Upper lobe of left lung (tissue), 6 donors: ENCODE data around the gene CHRNB1. TPM values are rescaled to one million over a fixed set of nuclear protein-coding genes. Genes with fewer than 3 reads are reported as not detected.
"Not testable (repeated sequence)": the region's sequence is repeated elsewhere in the genome, so short reads cannot be mapped to it uniquely, and the experiment has no call there.

ENCODE experiments used
- ATAC-seq, 2 donors: fragments of 200-7000 bp; cut with Tn5 transposase; one replicate each; pipeline ENCODE4 v1.9.1; 2022; ENCODE audit warnings: mild to moderate bottlenecking in 2 of 2, moderate library complexity in 2 of 2; ENCODE audit not compliant: low FRiP score in 2 of 2
- DNase-seq, 2 donors: peaks; one replicate each; pipeline ENCODE4 v3.0.0-alpha.2; 2019 to 2020
- H3K27ac ChIP-seq, 4 donors: fragments of 200-600 bp; sonication (generic); one replicate each; pipeline ENCODE4 v1.5.1; 2016 to 2019
- H3K27me3 ChIP-seq, 4 donors: fragments of 200-600 bp; sonication (generic); one replicate each; pipeline ENCODE4 v1.5.1; 2017 to 2019
- H3K36me3 ChIP-seq, 4 donors: fragments of 200-600 bp; sonication (generic); one replicate each; pipeline ENCODE4 v1.5.1; 2016 to 2019
- H3K4me1 ChIP-seq, 4 donors: fragments of 200-600 bp; sonication (generic); one replicate each; pipeline ENCODE4 v1.5.1; 2018 to 2019
- H3K4me3 ChIP-seq, 4 donors: fragments of 200-600 bp; sonication (generic); one replicate each; pipeline ENCODE4 v1.5.1; 2017 to 2019; ENCODE audit warnings: mild to moderate bottlenecking in 2 of 4, moderate library complexity in 1 of 4
- H3K9me3 ChIP-seq, 4 donors: fragments of 200-600 bp; sonication (generic); one replicate each; pipeline ENCODE4 v1.5.1; 2018 to 2019
- CTCF ChIP-seq, 6 experiments: fragments of 450-650 bp in 4 of 6; fragments of 200-600 bp in 2 of 6; sonication (generic) in 2 of 6; IDR thresholded peaks; one replicate each; pipeline ENCODE4 v1.5.1; 2016 to 2019; ENCODE audit warnings: antibody characterized with exemption in 6 of 6
- EP300 ChIP-seq, 4 donors: sonication (generic); formaldehyde crosslinking; IDR thresholded peaks; one replicate each; pipeline ENCODE4 v1.5.1; 2017; ENCODE audit warnings: antibody characterized with exemption in 4 of 4, control low read depth in 2 of 4
- POLR2A ChIP-seq, 4 donors: fragments of 450-650 bp; IDR thresholded peaks; one replicate each; pipeline ENCODE4 v1.5.1; 2016 to 2017; ENCODE audit warnings: antibody characterized with exemption in 4 of 4, mild to moderate bottlenecking in 2 of 4
- POLR2AphosphoS5 ChIP-seq, 2 donors: sonication (generic); formaldehyde crosslinking; IDR thresholded peaks; one replicate each; pipeline ENCODE4 v1.5.1; 2017; ENCODE audit warnings: antibody characterized with exemption in 2 of 2
- WGBS, 2 donors: methylation state at CpG; one replicate each; pipeline ENCODE4 v1.1.5; 2017 to 2018; 5-methylcytosine and 5-hydroxymethylcytosine counted together
- total RNA-seq, 6 donors: library from RNA; depleted of rRNA in 4 of 6; stranded (reverse); fragments of >200 nt in 4 of 6; gene quantifications; one replicate each; pipeline versions ENCODE4 v1.1.0 to v1.2.1, GENCODE V29; 2016 to 2021
- donor health status: DM: no; HTN: no; CAD: no; lungs with moderate emphysema.
- donor health status: DM: no; HTN: yes; CAD: no; lungs with severe emphysema.

Gene CHRNB1
- total RNA-seq, 6 donors from 2014 or later: 1.9 to 11.5 (median 7.0) TPM

- peak; percentile 9 to 58 for ATAC-seq
- peaks cover 25 to 42% (median 36%) of the 10 kb centered on the region in 4 donors for H3K4me1 ChIP-seq
Observed at GRCh38 chr17:7466639-7467341, 21.9 kb downstream of the CHRNB1 start.

GRCh38 chr17:7467498-7467897 is 22.6 kb downstream of the CHRNB1 start:
- TF ChIP-seq CTCF (IDR thresholded peaks at IDR 0.05): no peak
- TF ChIP-seq POLR2A (IDR thresholded peaks at IDR 0.05): no peak
- TF ChIP-seq EP300 (IDR thresholded peaks at IDR 0.05): no peak
- TF ChIP-seq POLR2AphosphoS5 (IDR thresholded peaks at IDR 0.05): no peak
- no peak for ATAC-seq
- DNase-seq: no peak
- WGBS, 2 donors: 83 to 88% methylated on average over 2 to 3 of the region's 3 CpGs
- H3K27me3 ChIP-seq: no peaks in the 10 kb centered on the region
- no peak overlapping the region for H3K4me3 ChIP-seq
- H3K4me1 ChIP-seq: peaks cover 25 to 49% (median 41%) of the 10 kb centered on the region in 4 donors
- H3K27ac ChIP-seq: peak overlapping the region; percentile 61 to 75 (median 71)
- peaks cover 2 to 36% (median 27%) of the 10 kb centered on the region in 4 donors for H3K36me3 ChIP-seq
- H3K9me3 ChIP-seq: no peaks in the 10 kb centered on the region

More at GRCh38 chr17:7466639-7467341, 21.9 kb downstream of the CHRNB1 start:
- Histone ChIP-seq H3K27me3 (no peaks in the 10 kb centered on the region), H3K36me3 (peaks cover 4 to 40% (median 31%) of the 10 kb centered on the region in 4 donors), H3K9me3 (no peaks in the 10 kb centered on the region), H3K27ac (peak overlapping the region; percentile 61 to 75 (median 71)), H3K4me3 (no peak overlapping the region)
- peak in 1 of 2 donors; percentile 58 for DNase-seq
- 65 to 79% methylated on average over 16 of the region's 16 CpGs for WGBS, 2 donors
- TF ChIP-seq POLR2A (IDR thresholded peaks at IDR 0.05): peak in 1 of 4 donors; percentile 3
- no peak for TF ChIP-seq CTCF (IDR thresholded peaks at IDR 0.05)
- no peak for TF ChIP-seq EP300 (IDR thresholded peaks at IDR 0.05)
- TF ChIP-seq POLR2AphosphoS5 (IDR thresholded peaks at IDR 0.05): peak in 1 of 2 donors; percentile 52

- DNase-seq: no peak
- no peak overlapping the region for H3K4me3 ChIP-seq
Observed at GRCh38 chr17:7468290-7468689, 23.4 kb downstream of the CHRNB1 start.

GRCh38 chr17:7468804-7469389 is 24.0 kb downstream of the CHRNB1 start:
- H3K4me1 ChIP-seq: peaks cover 25 to 58% (median 41%) of the 10 kb centered on the region in 4 donors
- no peaks in the 10 kb centered on the region for H3K27me3 ChIP-seq
- no peak for TF ChIP-seq POLR2A (IDR thresholded peaks at IDR 0.05)
- TF ChIP-seq EP300 (IDR thresholded peaks at IDR 0.05): no peak
- TF ChIP-seq CTCF (IDR thresholded peaks at IDR 0.05): no peak
- no peak for TF ChIP-seq POLR2AphosphoS5 (IDR thresholded peaks at IDR 0.05)
- H3K4me3 ChIP-seq: no peak overlapping the region
- H3K27ac ChIP-seq: peak overlapping the region; percentile 5 to 52 (median 48)
- ATAC-seq (no peak), DNase-seq (no peak)
- no peaks in the 10 kb centered on the region for H3K9me3 ChIP-seq
- 71 to 72% methylated on average over 12 of the region's 12 CpGs for WGBS, 2 donors
- H3K36me3 ChIP-seq: peaks cover 0 to 23% (median 13%) of the 10 kb centered on the region in 4 donors

More at GRCh38 chr17:7468290-7468689, 23.4 kb downstream of the CHRNB1 start:
- peaks cover 25 to 52% (median 41%) of the 10 kb centered on the region in 4 donors for H3K4me1 ChIP-seq
- TF ChIP-seq POLR2AphosphoS5 (IDR thresholded peaks at IDR 0.05): no peak
- no peak for TF ChIP-seq CTCF (IDR thresholded peaks at IDR 0.05)
- WGBS, 2 donors: 88 to 98% methylated on average over 11 of the region's 11 CpGs
- no peaks in the 10 kb centered on the region for H3K27me3 ChIP-seq
- no peak for ATAC-seq
- peaks cover 0 to 28% (median 19%) of the 10 kb centered on the region in 4 donors for H3K36me3 ChIP-seq
- H3K9me3 ChIP-seq: no peaks in the 10 kb centered on the region
- H3K27ac ChIP-seq: no peak overlapping the region

GRCh38 chr17:7469843-7470242 is 25.0 kb downstream of the CHRNB1 start:
- DNase-seq: peak in 1 of 2 donors; percentile 62
- H3K27ac ChIP-seq: peak overlapping the region in 1 of 4 donors; percentile 52
- not testable (repeated sequence) for ATAC-seq, H3K27me3 ChIP-seq, H3K9me3 ChIP-seq, H3K4me3 ChIP-seq
- peaks cover 0 to 14% (median 9%) of the 10 kb centered on the region in 4 donors for H3K36me3 ChIP-seq
- 63 to 87% methylated on average over 12 of the region's 12 CpGs for whole genome bisulfite sequencing, 2 donors
- peaks cover 26 to 67% (median 45%) of the 10 kb centered on the region in 4 donors for H3K4me1 ChIP-seq

- ATAC-seq, H3K4me3 ChIP-seq, H3K27ac ChIP-seq, H3K9me3 ChIP-seq, H3K27me3 ChIP-seq, DNase-seq: not testable (repeated sequence)
- WGBS, 2 donors: 74 to 78% methylated on average over 8 of the region's 8 CpGs
- Histone ChIP-seq H3K36me3 (peaks cover 0 to 14% (median 9%) of the 10 kb centered on the region in 4 donors), H3K4me1 (peaks cover 32 to 74% (median 51%) of the 10 kb centered on the region in 4 donors)
Observed at GRCh38 chr17:7470457-7470973, 25.7 kb downstream of the CHRNB1 start.
